Heart left ventricle (tissue), 16 donors: ENCODE data around the gene RAB41. TPM values are rescaled to one million over a fixed set of nuclear protein-coding genes. Genes with fewer than 3 reads are reported as not detected.

Source experiments
- ATAC-seq, 4 donors: fragments of 200-7000 bp; cut with Tn5 transposase; one replicate each; pipeline ENCODE4 v1.9.1; 2020 to 2022; ENCODE audit warnings: moderate library complexity in 4 of 4, mild to moderate bottlenecking in 3 of 4, moderate number of reproducible peaks in 1 of 4
- DNase-seq, 5 donors: peaks; one replicate each; pipeline ENCODE4 v3.0.0-alpha.2; 2020
- H3K27ac ChIP-seq, 12 donors: fragments of 200-600 bp; sonication (generic) in 4 of 12; one replicate each; pipeline versions ENCODE4 v1.5.0 to v1.8.0; 2016 to 2022; ENCODE audit warnings: mild to moderate bottlenecking in 2 of 12
- H3K27me3 ChIP-seq, 9 donors: fragments of 200-600 bp; sonication (generic) in 2 of 9; one replicate each; pipeline versions ENCODE4 v1.5.1 to v1.8.0; 2016 to 2022; ENCODE audit warnings: mild to moderate bottlenecking in 3 of 9
- H3K36me3 ChIP-seq, 9 donors: fragments of 200-600 bp; sonication (generic) in 2 of 9; one replicate each; pipeline versions ENCODE4 v1.5.0 to v1.8.0; 2018 to 2022; ENCODE audit warnings: mild to moderate bottlenecking in 2 of 9
- H3K4me1 ChIP-seq, 12 donors: fragments of 200-600 bp; sonication (generic) in 4 of 12; one replicate each; pipeline versions ENCODE4 v1.5.0 to v1.8.0; 2016 to 2022; ENCODE audit warnings: mild to moderate bottlenecking in 3 of 12
- H3K4me3 ChIP-seq, 12 donors: fragments of 200-600 bp; sonication (generic) in 4 of 12; one replicate each; pipeline versions ENCODE4 v1.5.0 to v1.8.0; 2017 to 2022; ENCODE audit warnings: mild to moderate bottlenecking in 9 of 12, moderate library complexity in 4 of 12
- H3K9me3 ChIP-seq, 12 donors: fragments of 200-600 bp; sonication (generic) in 4 of 12; one replicate each; pipeline versions ENCODE4 v1.5.0 to v1.8.0; 2016 to 2022; ENCODE audit warnings: mild to moderate bottlenecking in 1 of 12
- CTCF ChIP-seq, 12 donors: fragments of 200-600 bp; sonication (generic) in 4 of 12; IDR thresholded peaks; one replicate each; pipeline versions ENCODE4 v1.5.0 to v1.8.0; 2018 to 2022; ENCODE audit warnings: antibody characterized with exemption in 12 of 12, mild to moderate bottlenecking in 5 of 12
- POLR2A ChIP-seq, 2 donors: fragments of 450-650 bp; IDR thresholded peaks; one replicate each; pipeline ENCODE4 v1.6.1; 2017; ENCODE audit warnings: antibody characterized with exemption in 2 of 2, mild to moderate bottlenecking in 2 of 2, moderate library complexity in 2 of 2
- WGBS, 4 donors: extraction: QIAGEN DNeasy Blood & Tissue Kit in 2 of 4; methylation state at CpG; one replicate each; pipeline versions ENCODE4 v1.1.5 to v1.1.7; 2013 to 2018; 5-methylcytosine and 5-hydroxymethylcytosine counted together
- intact Hi-C, 10 donors: fragments of 100-400 bp; cut with DNase I; formaldehyde crosslinking; loops; one replicate each; pipeline versions ENCODE4 v1.11.1 to v1.14.2; 2022
- polyA plus RNA-seq, 2 donors: library from polyadenylated mRNA; stranded (reverse); fragments of 200-250 nt; gene quantifications; one replicate each; pipeline ENCODE4 v1.2.3, GENCODE V29; 2013
- total RNA-seq, 9 donors: library from RNA; depleted of rRNA in 2 of 9; stranded (reverse); fragments of >200 nt in 2 of 9; fragmentation: NEBNext Ultra II Directional in 3 of 9; extraction: Animal tissue kit (Norgen Biotek cat#: 25700) in 3 of 9; gene quantifications; one replicate each; pipeline versions ENCODE4 v1.1.0 to v1.2.4, GENCODE V29; 2016 to 2023
- donor health status: ischemic (EF 13 %, LVEDD 7.1; RV severe dilation, severe dysfunction).
- donor health status: healthy with polysubstance abuse.
- donor health status: DM: no; HTN: yes; CAD: no.
- donor health status: DM: no; HTN: no; CAD: no.
- donor health status: ischemic (EF 25% LVEDD 6.9; RV normal size, moderate dysfunction).
- donor health status: ischemic (EF 25% LVEDD 5.7; RV mildly dilated, moderate dysfunction).
- donor health status: healthy.
- donor health status: DM: yes; HTN: yes; CAD: no.
- donor health status: ischemic (EF 35%, LVEDD 5.7; RV mildly dilated, moderate dysfunction).
- donor health status: nonischemic (EF 11% LVEDD 7.7; RV severe dilation, severe dysfunction).
- donor health status: DM: yes; HTN: yes; CAD: no.
- donor health status: PGD.
- donor health status: ischemic (EF 29% LVEDD 5.4; RV normal size, mild dysfunction).
- donor health status: nonischemic (EF 23%, LVEDD 6.1; RV moderate dilation, normal function).

RAB41 gene
- total and polyA plus RNA-seq, 11 donors = not detected

DNA sequence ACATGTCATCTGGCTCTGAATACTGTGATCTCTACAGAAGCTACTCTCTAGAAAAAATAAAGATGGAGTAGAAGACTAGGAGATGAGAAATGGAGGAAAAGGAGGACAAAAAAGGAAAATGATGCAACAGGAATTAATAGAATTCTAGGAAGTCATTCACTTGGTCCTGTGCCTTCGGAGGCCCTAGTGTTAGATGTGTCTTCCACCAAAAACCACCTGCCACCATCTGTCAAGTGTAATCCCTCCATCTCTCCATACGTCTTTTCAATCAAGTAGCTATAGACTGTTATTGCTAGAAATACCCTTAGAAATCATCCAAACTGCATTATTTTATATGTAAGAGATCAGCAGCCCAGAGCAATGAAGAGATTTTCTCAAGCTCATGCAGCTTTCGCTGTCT, 2.9 kb upstream of the RAB41 start:
- H3K4me3 ChIP-seq = no peak overlapping the region
- 64 to 98% (median 79%) methylated on average over 3 of the region's 3 CpGs for WGBS, 4 donors
- H3K27ac ChIP-seq = no peak overlapping the region
- H3K27me3 ChIP-seq = no peaks in the 10 kb centered on the region
- no peaks in the 10 kb centered on the region for H3K9me3 ChIP-seq
- H3K36me3 ChIP-seq = peaks cover 0 to 5% (median 0%) of the 10 kb centered on the region in 9 donors
- no peaks in the 10 kb centered on the region for H3K4me1 ChIP-seq
- DNase-seq (no peak), ATAC-seq (no peak)
- no peak for TF ChIP-seq POLR2A (IDR thresholded peaks at IDR 0.05)
- no peak for TF ChIP-seq CTCF (IDR thresholded peaks at IDR 0.05)
- intact Hi-C loops = no loop called here

- Histone ChIP-seq H3K36me3 (peaks cover 0 to 13% (median 2%) of the 10 kb centered on the region in 9 donors), H3K27ac (no peak overlapping the region), H3K4me3 (no peak overlapping the region), H3K4me1 (no peaks in the 10 kb centered on the region), H3K27me3 (no peaks in the 10 kb centered on the region), H3K9me3 (no peaks in the 10 kb centered on the region)
- no peak for DNase-seq
- TF ChIP-seq CTCF (IDR thresholded peaks at IDR 0.05) = no peak
- no peak for TF ChIP-seq POLR2A (IDR thresholded peaks at IDR 0.05)
- 64 to 93% (median 74%) methylated on average over 3 of the region's 3 CpGs for WGBS, 4 donors
- no peak for ATAC-seq
- intact Hi-C loops = loop anchor here in 3 of 10 donors (10.0 kb wide), 3 partner anchors 144 to 154 kb away; partner anchors contain the start of genes GDPD2 (in 1 of the 3) and IGBP1 (in 1 of the 3)
Observed at GRCh38 chrX:70280573-70280972, 1.4 kb upstream of the RAB41 start.

DNA sequence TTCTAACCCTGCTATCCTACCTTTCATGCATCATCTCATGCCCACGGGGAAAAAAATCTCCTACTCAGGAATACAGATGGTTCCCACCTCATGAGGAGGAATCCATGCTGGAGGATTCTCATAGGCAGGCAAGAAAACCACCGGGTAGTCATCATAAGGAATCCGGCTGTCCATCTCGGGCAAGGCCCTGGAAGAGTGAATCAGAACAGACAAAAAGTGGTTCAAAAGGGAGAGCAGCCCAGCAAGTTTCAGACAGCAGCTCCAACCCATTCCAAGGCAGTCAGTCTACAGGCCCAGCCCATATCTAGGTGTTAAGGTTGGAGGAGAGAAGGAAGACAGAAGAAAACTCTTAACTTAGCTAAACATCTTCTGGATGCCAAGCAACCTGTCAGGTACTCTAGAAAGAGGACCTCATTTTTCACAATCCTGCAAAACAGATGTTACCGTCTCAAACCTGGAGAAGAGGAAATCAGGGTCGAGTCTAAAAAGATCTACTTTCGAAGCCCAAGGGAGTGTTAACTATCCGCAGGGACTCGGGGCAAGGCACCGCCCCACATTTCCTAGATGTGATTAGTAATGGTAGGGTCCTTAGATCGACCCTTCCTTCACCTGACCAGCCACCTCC, 7.3 kb downstream of the RAB41 start:
- no peak for ATAC-seq

More for the DNA sequence above, 7.3 kb downstream of the RAB41 start:
- WGBS, 4 donors = 26 to 54% (median 35%) methylated on average over 11 of the region's 11 CpGs
- peaks cover 0 to 18% (median 6%) of the 10 kb centered on the region in 12 donors for H3K4me1 ChIP-seq
- intact Hi-C loops = loop anchor here in 3 of 10 donors (5.0 to 10.0 kb wide), 4 partner anchors 136 to 154 kb away; partner anchors contain the start of genes GDPD2 (in 1 of the 3) and IGBP1 (in 1 of the 3)
- no peak for DNase-seq
- peak overlapping the region; percentile 29 to 86 (median 59) for H3K4me3 ChIP-seq
- H3K9me3 ChIP-seq = no peaks in the 10 kb centered on the region
- H3K36me3 ChIP-seq = peaks cover 0 to 32% (median 8%) of the 10 kb centered on the region in 9 donors
- H3K27me3 ChIP-seq = peaks cover 0 to 4% (median 0%) of the 10 kb centered on the region in 9 donors
- TF ChIP-seq CTCF (IDR thresholded peaks at IDR 0.05) (no peak), POLR2A (IDR thresholded peaks at IDR 0.05) (no peak)
- H3K27ac ChIP-seq = peak overlapping the region in 11 of 12 donors; percentile 48 to 83 (median 69)
